ENCODE measurements around the gene LRRC15. TPM values are rescaled to one million over a fixed set of nuclear protein-coding genes. Genes with fewer than 3 reads are reported as not detected.

The LRRC15 gene
- total and polyA plus RNA-seq, 2 experiments from 2014 or later = not detected

- Histone ChIP-seq H3K9me3 (ENCODE audit: low read depth) (no peaks in the 10 kb centered on the region), H3K36me3 (replicated peaks; ENCODE audit: insufficient read depth, low read depth) (no peaks in the 10 kb centered on the region), H3K4me3 (no peak overlapping the region), H3K27ac (no peak overlapping the region), H2AFZ (no peak overlapping the region), H3K4me2 (no peak overlapping the region), H3K9me2 (replicated peaks; ENCODE audit: insufficient read depth) (no peaks in the 10 kb centered on the region), H3K27me3 (no peaks in the 10 kb centered on the region), H4K20me1 (ENCODE audit: insufficient read depth, poor library complexity, severe bottlenecking) (no peaks in the 10 kb centered on the region), H3K79me2 (no peaks in the 10 kb centered on the region), H3K4me1 (ENCODE audit: insufficient read depth) (no peaks in the 10 kb centered on the region)
- TF ChIP-seq EZH2 (IDR thresholded peaks at IDR 0.05; ENCODE audit: borderline replicate concordance) = no peak
- TF ChIP-seq EZH2phosphoT487 (IDR thresholded peaks at IDR 0.05; ENCODE audit: low read depth, severe bottlenecking, unreplicated experiment) = no peak
- TF ChIP-seq CTCF (IDR thresholded peaks at IDR 0.05; ENCODE audit: poor library complexity) = no peak
- 92% methylated on average over 10 of the region's 10 CpGs for WGBS (ENCODE audit: low lambda C conversion rate, missing lambda C conversion rate)
- DNase-seq (ENCODE audit: low spot score) = no peak
Observed at GRCh38 chr3:194376241-194376560, 6.7 kb upstream of the LRRC15 start.

GRCh38 chr3:194375473-194376240, 6.1 kb upstream of the LRRC15 start:
- Histone ChIP-seq H3K79me2 (no peaks in the 10 kb centered on the region), H3K4me3 (no peak overlapping the region), H4K20me1 (ENCODE audit: insufficient read depth, poor library complexity, severe bottlenecking) (no peaks in the 10 kb centered on the region), H2AFZ (no peak overlapping the region), H3K27ac (no peak overlapping the region), H3K4me1 (ENCODE audit: insufficient read depth) (no peaks in the 10 kb centered on the region), H3K9me3 (ENCODE audit: low read depth) (no peaks in the 10 kb centered on the region), H3K27me3 (no peaks in the 10 kb centered on the region), H3K36me3 (replicated peaks; ENCODE audit: insufficient read depth, low read depth) (no peaks in the 10 kb centered on the region), H3K4me2 (peak overlapping the region; percentile 34), H3K9me2 (replicated peaks; ENCODE audit: insufficient read depth) (no peaks in the 10 kb centered on the region)
- peak; percentile 40 for DNase-seq (ENCODE audit: low spot score)
- 50% methylated on average over 14 of the region's 15 CpGs for WGBS (ENCODE audit: low lambda C conversion rate, missing lambda C conversion rate)
- TF ChIP-seq CTCF (IDR thresholded peaks at IDR 0.05; ENCODE audit: poor library complexity) (no peak), EZH2 (IDR thresholded peaks at IDR 0.05; ENCODE audit: borderline replicate concordance) (no peak)

- no peak overlapping the region for H3K4me3 ChIP-seq
- H2AFZ ChIP-seq = no peak overlapping the region
- no peak overlapping the region for H3K27ac ChIP-seq
- H3K27me3 ChIP-seq = peaks cover 4% of the 10 kb centered on the region
- no peak for DNase-seq (ENCODE audit: low spot score)
- no peaks in the 10 kb centered on the region for H4K20me1 ChIP-seq (ENCODE audit: insufficient read depth, poor library complexity, severe bottlenecking)
- no peak overlapping the region for H3K4me2 ChIP-seq
- H3K79me2 ChIP-seq = no peaks in the 10 kb centered on the region
- no peaks in the 10 kb centered on the region for H3K9me3 ChIP-seq (ENCODE audit: low read depth)
- 83% methylated on average over 10 of the region's 10 CpGs for WGBS (ENCODE audit: low lambda C conversion rate, missing lambda C conversion rate)
- no peaks in the 10 kb centered on the region for H3K4me1 ChIP-seq (ENCODE audit: insufficient read depth)
- H3K36me3 ChIP-seq (replicated peaks; ENCODE audit: insufficient read depth, low read depth) = no peaks in the 10 kb centered on the region
- TF ChIP-seq CTCF (IDR thresholded peaks at IDR 0.05; ENCODE audit: poor library complexity) = no peak
- no peak for TF ChIP-seq EZH2phosphoT487 (IDR thresholded peaks at IDR 0.05; ENCODE audit: low read depth, severe bottlenecking, unreplicated experiment)
- no peak for TF ChIP-seq EZH2 (IDR thresholded peaks at IDR 0.05; ENCODE audit: borderline replicate concordance)
- no peaks in the 10 kb centered on the region for H3K9me2 ChIP-seq (replicated peaks; ENCODE audit: insufficient read depth)
Observed at GRCh38 chr3:194374935-194375334, 5.4 kb upstream of the LRRC15 start.

Data from hepatocyte (in vitro differentiated cells).